ENCODE data around the gene UMODL1.
"Not testable (repeated sequence)": the region's sequence is repeated elsewhere in the genome, so short reads cannot be mapped to it uniquely, and the experiment has no call there.

Gene UMODL1

DNA sequence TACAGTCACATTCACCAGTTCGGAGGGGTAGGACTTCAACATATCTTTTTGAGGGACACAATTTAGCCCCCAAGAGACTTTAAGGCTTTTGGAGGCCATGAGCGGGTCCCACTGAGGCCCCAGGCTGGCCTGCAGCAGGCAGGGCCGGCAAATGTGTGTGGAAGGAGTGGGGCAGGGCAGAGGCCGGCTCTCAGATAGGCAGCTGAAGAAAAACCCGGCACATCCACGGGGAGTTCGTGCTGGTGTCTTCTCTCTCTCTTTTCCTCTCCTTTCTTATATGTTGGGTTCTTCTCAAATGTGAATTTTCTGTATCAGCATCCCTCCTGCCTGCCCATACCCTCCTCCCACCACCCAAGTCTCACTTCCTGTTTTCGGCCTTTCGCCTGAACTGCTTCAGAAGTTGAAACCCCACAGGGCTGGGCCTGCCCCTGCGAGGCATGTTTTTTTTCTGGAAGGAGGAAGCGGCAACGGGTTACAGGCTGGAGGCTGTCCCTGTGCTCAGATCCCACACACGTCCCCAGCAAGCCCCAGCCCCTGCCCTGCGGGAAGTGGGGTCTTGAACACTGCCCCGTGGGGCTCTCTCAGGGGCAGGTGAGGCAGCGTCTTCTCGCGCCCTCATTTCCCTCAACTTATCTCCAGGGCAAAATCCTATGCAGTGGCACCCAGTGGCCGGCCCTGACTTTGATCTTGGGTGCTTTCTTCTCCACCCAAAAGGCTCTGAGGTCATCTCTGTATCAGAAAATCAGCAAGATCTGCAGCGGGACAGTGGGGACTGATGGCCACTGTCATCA, 9.7 kb upstream of the UMODL1 start:
- DNase-seq: peak in 2 of 4 experiments; percentile 6 to 19

- DNase-seq: no peak
Observed at GRCh38 chr21:42061986-42062235, 9.2 kb upstream of the UMODL1 start.

DNA sequence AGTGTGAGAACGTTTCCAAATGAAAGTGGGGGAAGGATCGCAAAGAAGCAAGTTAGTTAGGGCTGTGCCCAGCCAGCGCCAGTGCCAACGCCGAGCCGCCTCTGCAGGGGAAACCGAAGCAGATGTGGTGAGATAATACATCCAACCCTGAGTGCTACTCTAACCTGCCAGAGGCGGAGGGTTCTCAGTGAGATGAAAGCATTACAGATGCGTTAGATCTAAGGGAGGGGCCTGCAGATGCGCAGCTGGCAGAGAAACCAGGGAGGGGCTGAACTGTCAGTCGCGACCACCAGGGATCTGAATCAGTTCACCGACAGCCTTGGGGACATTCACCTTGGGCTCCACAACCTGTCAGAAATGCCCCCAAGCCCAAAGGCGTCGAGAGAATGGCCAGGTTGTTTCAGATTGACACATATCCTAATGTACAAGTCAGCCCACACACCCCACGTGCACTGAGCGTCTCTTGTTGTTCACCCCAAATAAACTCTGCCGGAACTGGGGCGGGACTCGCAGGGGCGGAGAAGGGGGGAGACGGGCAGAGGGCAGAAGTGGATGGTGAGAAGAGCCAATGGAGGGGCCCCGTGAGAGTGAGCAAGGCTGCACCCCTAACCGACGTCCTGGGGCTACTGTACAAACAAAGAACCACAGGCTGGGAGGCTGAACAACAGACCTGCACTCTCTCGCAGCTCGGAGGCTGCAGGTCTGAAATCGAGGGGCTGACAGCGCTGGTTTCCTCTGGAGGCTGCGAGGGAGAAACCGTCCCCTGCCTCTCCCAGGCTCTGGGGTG, 8.7 kb upstream of the UMODL1 start:
- peak; percentile 33 to 81 (median 60) for DNase-seq

DNA sequence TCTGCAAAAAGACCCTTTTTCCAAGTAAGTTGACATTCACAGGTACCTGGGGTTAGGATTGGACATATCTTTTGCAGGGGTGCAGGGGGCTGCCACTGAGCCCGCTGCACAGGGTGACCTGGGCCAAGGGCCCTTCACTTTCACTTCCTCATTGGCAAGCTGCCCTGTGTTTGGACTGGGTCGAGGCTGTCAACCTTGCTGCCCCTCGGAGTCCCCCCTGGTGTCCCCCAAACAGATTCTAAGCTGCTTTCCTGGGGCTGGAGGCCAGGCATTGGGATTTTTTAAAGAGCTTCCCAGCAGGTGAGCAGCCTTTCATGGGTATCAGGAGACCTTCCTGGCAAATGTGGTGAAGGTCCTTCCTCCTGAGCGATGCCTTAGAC, 7.9 kb upstream of the UMODL1 start:
- DNase-seq: no peak

DNA sequence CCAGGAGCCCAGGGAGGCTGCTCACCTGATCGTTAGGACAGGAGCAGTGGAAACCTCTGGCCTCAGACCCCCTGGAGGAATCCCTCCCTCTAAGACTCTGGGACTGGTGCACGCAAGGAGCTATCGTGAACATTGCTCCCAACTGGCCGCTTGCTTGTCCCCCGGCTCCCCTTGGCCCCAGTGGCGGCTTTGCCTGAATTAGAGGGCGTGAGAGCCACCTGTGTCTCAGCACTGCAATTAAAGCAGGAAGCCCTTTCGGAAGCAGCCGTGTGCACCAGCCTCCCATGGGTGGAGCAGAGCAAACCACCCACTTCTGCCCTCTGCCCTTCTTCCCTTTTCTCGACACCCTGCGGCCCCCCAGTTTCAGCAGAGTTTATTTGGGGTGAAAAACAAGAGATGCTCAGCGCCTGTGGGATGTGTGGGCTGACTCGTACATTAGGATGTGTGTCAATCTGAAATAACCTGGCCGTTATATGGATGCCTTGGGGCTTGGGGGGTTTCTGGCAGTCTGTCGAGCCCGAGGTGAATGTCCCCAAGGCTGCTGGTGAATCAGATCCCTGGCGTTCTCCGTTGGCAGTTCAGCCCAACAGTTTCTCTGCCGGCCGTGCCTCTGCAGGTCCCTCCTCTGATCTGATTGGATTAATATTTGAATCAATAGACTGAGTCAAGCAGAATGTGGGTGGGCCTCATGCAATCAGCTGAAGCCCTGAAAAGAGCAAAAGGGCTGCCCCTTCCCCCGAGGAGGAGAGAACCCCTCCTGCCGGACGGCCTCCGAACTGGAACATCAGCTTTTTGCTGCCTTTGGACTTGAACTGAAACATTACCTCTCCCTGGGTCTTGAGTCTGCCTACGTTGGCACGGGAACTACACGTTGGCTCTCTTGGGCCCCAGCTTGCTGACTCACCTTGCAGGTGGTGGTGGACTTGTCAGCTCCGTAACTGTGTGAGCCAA, 7.3 kb upstream of the UMODL1 start:
- DNase-seq: peak in 3 of 4 experiments; percentile 33 to 37 (median 33)

DNA sequence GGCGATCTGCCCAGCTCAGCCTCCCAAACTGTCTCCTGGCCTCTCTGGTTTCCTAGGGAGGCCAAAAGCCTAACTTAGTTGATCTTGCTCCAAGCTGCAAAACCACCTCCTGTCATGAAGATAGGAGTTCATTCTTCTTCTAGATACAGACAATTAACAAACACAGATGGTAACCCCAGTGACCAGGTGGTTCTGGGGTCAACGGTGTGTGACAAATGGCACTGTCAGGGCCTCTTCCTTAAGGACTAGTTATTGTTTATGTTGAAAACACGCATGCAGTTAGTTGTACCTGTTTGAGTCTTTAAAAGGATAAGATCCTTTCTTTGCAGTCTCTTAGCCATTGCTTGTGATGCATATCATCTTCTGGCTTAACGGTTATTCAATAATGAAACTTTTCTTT, 4.6 kb upstream of the UMODL1 start:
- no peak for DNase-seq

- DNase-seq: no peak
Observed at GRCh38 chr21:42067531-42068255, 3.4 kb upstream of the UMODL1 start.

GRCh38 chr21:42068256-42068545, 2.9 kb upstream of the UMODL1 start:
- DNase-seq: no peak

GRCh38 chr21:42068592-42068991, 2.5 kb upstream of the UMODL1 start:
- DNase-seq: no peak

- no peak for DNase-seq
Observed at GRCh38 chr21:42069327-42069726, 1.8 kb upstream of the UMODL1 start.

- no peak for DNase-seq
Observed at GRCh38 chr21:42069843-42070242, 1.3 kb upstream of the UMODL1 start.

DNA sequence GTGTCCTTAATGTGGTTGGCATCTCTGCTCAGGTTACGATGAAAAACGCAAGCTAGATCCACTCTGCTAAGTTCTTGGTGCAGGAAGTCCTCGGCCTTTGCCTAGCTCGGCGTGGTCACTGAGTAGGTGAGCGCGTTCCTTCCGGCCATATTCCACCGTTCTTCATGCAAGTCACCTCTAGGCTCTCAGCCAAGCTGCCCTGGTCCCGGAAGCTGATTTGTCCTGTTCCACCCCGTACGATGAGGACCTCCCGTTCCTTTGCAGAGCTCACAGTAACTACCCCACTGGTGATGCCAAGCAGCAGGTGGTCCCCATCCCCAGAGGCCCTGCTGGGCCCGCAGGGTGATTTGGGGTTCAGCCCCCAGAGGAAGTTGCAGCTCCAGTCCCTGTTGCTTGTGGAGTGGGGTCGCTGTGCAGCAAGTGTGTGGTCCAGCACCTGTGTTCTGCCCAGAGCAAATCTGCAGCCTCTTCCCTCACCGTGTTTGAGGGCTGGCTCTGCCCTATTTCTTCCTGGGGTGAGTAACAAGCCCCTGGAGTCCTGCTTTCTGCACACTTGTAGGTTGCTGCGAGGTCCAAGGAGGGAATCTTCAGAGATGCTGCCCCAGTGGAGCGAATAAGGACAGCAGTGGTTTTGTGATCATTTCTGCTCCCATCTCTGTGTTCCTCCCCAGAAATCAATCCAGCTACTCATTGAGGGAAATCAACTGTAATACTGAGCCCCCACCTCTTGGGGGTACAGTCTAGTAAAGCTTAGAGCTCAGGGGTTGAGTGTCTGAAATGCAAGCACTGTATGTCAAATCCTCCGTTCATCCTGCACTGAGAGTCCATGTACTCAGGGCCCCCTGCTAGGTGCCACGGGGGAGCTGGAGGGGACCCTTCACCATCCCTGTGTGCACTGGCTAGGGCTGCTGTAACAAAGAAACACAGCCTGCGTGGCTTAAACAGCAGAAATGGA, 2.3 kb downstream of the UMODL1 start:
- DNase-seq: no peak

DNA sequence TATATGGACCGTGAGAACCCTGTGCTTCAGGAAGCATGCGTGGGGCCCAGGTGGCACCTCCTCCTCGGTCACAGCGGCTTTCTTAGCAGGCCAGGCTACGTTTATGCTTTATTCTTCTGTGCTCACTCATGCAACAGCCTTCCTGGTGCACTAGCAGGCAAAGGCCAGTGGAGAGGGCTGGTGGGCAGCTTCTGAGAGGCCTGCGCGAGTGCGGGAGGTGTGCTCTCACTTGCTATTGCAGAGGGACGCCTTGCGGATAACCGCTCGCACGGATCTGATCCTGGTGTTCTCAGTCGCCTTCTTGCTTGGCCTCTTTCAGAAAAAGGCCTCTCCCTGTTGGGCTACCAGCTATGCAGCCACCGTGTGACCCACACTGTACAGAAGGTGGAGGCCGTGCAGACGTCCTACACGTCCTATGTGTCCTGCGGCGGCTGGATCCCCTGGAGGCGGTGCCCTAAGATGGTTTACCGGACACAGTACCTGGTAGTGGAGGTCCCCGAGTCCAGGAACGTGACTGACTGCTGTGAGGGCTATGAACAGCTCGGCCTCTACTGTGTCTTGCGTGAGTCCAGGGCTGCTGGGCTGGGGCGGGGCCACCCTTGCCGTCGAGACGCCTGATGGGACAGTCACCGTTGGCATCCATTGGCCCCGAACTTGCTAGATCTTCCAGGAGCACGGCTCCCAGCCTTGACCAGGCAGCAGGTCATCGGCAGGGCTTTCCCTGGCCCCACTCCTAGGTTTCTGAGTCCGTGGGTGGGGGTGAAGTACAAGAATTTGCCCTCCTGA, 4.8 kb downstream of the UMODL1 start:
- no peak for DNase-seq

GRCh38 chr21:42077685-42078238, 6.6 kb downstream of the UMODL1 start:
- not testable (repeated sequence) for DNase-seq

GRCh38 chr21:42078247-42079007, 7.3 kb downstream of the UMODL1 start:
- not testable (repeated sequence) for DNase-seq

DNA sequence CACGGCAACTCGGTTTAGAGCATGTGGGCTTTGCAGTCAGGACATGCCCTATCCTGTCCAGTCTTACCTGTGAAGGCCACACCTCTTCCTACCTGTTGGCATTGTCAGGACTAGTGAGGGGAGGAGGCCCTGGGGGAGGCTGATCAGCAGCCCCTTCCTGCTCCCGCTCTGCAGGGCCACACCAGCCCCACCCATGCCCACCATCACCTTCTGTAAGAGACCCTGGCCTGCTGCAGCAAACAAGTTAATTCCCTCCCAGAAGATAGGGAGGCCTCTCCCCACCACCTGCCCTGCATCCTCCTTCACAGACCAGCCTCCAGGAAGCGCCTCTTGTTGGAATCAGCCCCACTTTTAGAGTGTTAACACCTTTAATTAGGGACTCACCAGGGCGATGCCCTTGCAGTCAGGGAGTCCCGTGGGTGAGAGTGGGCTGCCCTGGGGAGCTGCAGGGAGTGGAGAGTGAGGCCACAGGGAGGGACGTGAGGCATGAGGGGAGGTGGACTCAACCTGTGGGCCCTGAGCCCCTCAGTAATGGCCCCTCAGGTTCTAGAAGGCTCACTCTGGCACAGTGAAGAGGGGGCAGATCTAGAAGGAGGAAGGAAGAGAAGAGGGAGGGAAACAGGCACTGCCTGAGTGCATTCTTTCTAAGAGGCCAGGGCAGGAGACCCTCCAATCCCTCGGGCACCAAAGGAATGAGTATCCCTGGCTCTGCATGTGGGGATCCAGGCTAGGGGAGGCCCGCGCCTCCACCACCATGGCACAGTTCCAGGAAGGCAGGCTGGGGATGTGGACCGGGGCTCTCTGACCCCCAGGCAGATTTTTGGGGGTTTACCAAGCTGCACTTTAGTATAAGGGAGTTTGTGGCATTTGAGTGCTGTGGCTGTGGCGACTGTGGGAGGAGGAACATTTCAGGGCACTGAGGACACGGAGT, 8.2 kb downstream of the UMODL1 start:
- no peak for DNase-seq

DNA sequence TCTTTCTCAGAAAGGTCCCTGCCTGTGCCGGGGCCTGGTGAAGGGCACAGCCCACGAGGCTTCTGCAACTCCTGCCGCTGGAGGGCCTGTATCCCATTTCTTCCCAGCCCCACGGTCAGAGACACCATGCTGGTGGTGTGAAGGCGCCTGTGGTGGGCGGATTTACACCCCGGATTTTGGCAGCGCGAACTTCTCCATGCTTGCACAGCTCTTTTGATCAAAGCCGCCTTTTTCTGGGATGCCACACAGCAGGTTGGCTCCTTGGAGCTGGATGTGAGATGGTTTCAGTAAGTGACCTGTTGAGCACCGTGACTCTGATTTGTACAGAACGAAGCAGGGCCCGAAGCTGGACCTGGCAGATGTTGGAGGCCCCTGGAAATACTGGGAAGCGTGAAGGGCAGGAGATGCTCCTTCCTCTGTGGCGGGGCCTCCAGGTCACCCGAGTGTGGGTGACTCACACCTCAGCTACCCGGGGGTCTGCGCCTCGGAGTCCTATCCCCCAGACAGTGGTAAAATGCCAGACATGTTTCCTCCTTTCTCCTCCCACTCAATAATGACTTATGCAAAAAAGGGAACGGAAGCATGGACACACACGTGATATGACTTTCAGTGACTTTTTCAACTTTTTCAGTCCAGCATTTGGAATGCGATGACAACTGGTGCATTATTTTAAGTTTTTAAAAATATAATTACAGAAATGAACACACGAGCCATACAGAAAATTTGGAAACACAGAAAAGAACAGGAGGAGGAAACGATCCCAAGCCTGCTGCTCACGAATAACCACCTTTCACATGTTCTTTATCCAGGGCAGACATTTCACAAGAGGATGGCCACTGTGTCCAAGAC, 9.0 kb downstream of the UMODL1 start:
- no peak for DNase-seq

GRCh38 chr21:42080788-42081083, 9.6 kb downstream of the UMODL1 start:
- DNase-seq: no peak
